Suprapubic skin (tissue), 4 donors: ENCODE results near the gene USP20. TPM values are rescaled to one million over a fixed set of nuclear protein-coding genes. Genes with fewer than 3 reads are reported as not detected.

ENCODE experiments used
- DNase-seq, 2 donors: peaks; one replicate each; pipeline ENCODE4 v3.0.0-alpha.2; 2019; ENCODE audit warnings: low spot score in 2 of 2
- H3K27ac ChIP-seq: fragments of 200-600 bp; sonication (generic); one replicate; pipeline ENCODE4 v1.5.1; 2019
- H3K27me3 ChIP-seq: fragments of 200-600 bp; sonication (generic); one replicate; pipeline ENCODE4 v1.5.1; 2019
- H3K36me3 ChIP-seq: fragments of 200-600 bp; sonication (generic); one replicate; pipeline ENCODE4 v1.5.1; 2019
- H3K4me1 ChIP-seq: fragments of 200-600 bp; sonication (generic); one replicate; pipeline ENCODE4 v1.5.1; 2019
- H3K4me3 ChIP-seq: fragments of 200-600 bp; sonication (generic); one replicate; pipeline ENCODE4 v1.5.1; 2019; ENCODE audit warnings: mild to moderate bottlenecking
- H3K9me3 ChIP-seq: fragments of 200-600 bp; sonication (generic); one replicate; pipeline ENCODE4 v1.5.1; 2019
- CTCF ChIP-seq, 2 donors: fragments of 200-600 bp in 1 of 2; fragments of 450-650 bp in 1 of 2; sonication (generic) in 1 of 2; IDR thresholded peaks; one replicate each; pipeline ENCODE4 v1.5.1; 2016 to 2019; ENCODE audit warnings: antibody characterized with exemption in 2 of 2, mild to moderate bottlenecking in 1 of 2, moderate library complexity in 1 of 2
- EP300 ChIP-seq: sonication (generic); formaldehyde crosslinking; IDR thresholded peaks from one replicate; pipeline ENCODE4 v1.6.1; 2017; ENCODE audit warnings: antibody characterized with exemption
- POLR2A ChIP-seq, 2 donors: fragments of 450-650 bp; IDR thresholded peaks; one replicate each; pipeline ENCODE4 v1.6.1; 2017; ENCODE audit warnings: antibody characterized with exemption in 2 of 2, mild to moderate bottlenecking in 2 of 2, moderate library complexity in 2 of 2
- POLR2AphosphoS5 ChIP-seq, 3 donors: sonication (generic); formaldehyde crosslinking; IDR thresholded peaks; one replicate each; pipeline ENCODE4 v1.6.1; 2017; ENCODE audit warnings: antibody characterized with exemption in 3 of 3
- WGBS: methylation state at CpG from one replicate; pipeline ENCODE4 v1.1.5; 2018; 5-methylcytosine and 5-hydroxymethylcytosine counted together
- total RNA-seq, 4 donors: library from RNA; depleted of rRNA; stranded (reverse); fragments of >200 nt; gene quantifications; one replicate each; pipeline ENCODE4 v1.1.0, GENCODE V29; 2016

Gene USP20
- total RNA-seq, 4 donors from 2014 or later, result 22.6 to 51.4 (median 34.4) TPM

GRCh38 chr9:129838707-129839259 lies 3.5 kb downstream of the USP20 start:
- H3K27ac ChIP-seq, result no peak overlapping the region
- H3K4me3 ChIP-seq, result no peak overlapping the region
- peaks cover 29% of the 10 kb centered on the region for H3K4me1 ChIP-seq
- WGBS, result 88% methylated on average over 12 of the region's 12 CpGs
- no peaks in the 10 kb centered on the region for H3K36me3 ChIP-seq
- H3K9me3 ChIP-seq, result no peaks in the 10 kb centered on the region
- TF ChIP-seq POLR2AphosphoS5 (IDR thresholded peaks at IDR 0.05) (no peak), EP300 (no peak), POLR2A (IDR thresholded peaks at IDR 0.05) (no peak), CTCF (IDR thresholded peaks at IDR 0.05) (no peak)
- no peak for DNase-seq
- no peaks in the 10 kb centered on the region for H3K27me3 ChIP-seq

- WGBS, result 66% methylated on average over 10 of the region's 10 CpGs
These were observed 4.2 kb downstream of the USP20 start for GRCh38 chr9:129839324-129840023.

GRCh38 chr9:129840034-129840433 lies 4.8 kb downstream of the USP20 start:
- Histone ChIP-seq H3K9me3 (no peaks in the 10 kb centered on the region), H3K36me3 (no peaks in the 10 kb centered on the region), H3K27me3 (no peaks in the 10 kb centered on the region), H3K27ac (no peak overlapping the region), H3K4me3 (no peak overlapping the region), H3K4me1 (peaks cover 21% of the 10 kb centered on the region)
- TF ChIP-seq POLR2A (IDR thresholded peaks at IDR 0.05), result no peak
- no peak for TF ChIP-seq CTCF (IDR thresholded peaks at IDR 0.05)
- TF ChIP-seq POLR2AphosphoS5 (IDR thresholded peaks at IDR 0.05), result no peak
- no peak for DNase-seq
- WGBS, result 89% methylated on average over 8 of the region's 8 CpGs

More at GRCh38 chr9:129839324-129840023, 4.2 kb downstream of the USP20 start:
- H3K4me1 ChIP-seq, result peaks cover 22% of the 10 kb centered on the region
- no peak for TF ChIP-seq CTCF (IDR thresholded peaks at IDR 0.05)
- no peak for TF ChIP-seq POLR2AphosphoS5 (IDR thresholded peaks at IDR 0.05)
- TF ChIP-seq POLR2A (IDR thresholded peaks at IDR 0.05), result no peak
- no peak for TF ChIP-seq EP300
- no peaks in the 10 kb centered on the region for H3K27me3 ChIP-seq
- H3K4me3 ChIP-seq, result no peak overlapping the region
- no peaks in the 10 kb centered on the region for H3K36me3 ChIP-seq
- no peak overlapping the region for H3K27ac ChIP-seq
- H3K9me3 ChIP-seq, result no peaks in the 10 kb centered on the region
- no peak for DNase-seq

- no peak for TF ChIP-seq POLR2A (IDR thresholded peaks at IDR 0.05)
- TF ChIP-seq CTCF (IDR thresholded peaks at IDR 0.05), result no peak
- no peak for TF ChIP-seq POLR2AphosphoS5 (IDR thresholded peaks at IDR 0.05)
- TF ChIP-seq EP300, result no peak
- Histone ChIP-seq H3K36me3 (no peaks in the 10 kb centered on the region), H3K9me3 (no peaks in the 10 kb centered on the region), H3K27me3 (no peaks in the 10 kb centered on the region), H3K4me3 (no peak overlapping the region), H3K27ac (no peak overlapping the region), H3K4me1 (peaks cover 17% of the 10 kb centered on the region)
- 74% methylated on average over 4 of the region's 4 CpGs for WGBS
- no peak for DNase-seq
These were observed 5.8 kb downstream of the USP20 start for GRCh38 chr9:129841071-129841470.

GRCh38 chr9:129845373-129845772 lies 10.1 kb downstream of the USP20 start:
- TF ChIP-seq EP300, result no peak
- no peak for TF ChIP-seq POLR2AphosphoS5 (IDR thresholded peaks at IDR 0.05)
- no peak for DNase-seq
- Histone ChIP-seq H3K4me3 (no peak overlapping the region), H3K27me3 (no peaks in the 10 kb centered on the region), H3K36me3 (peaks cover 4% of the 10 kb centered on the region), H3K4me1 (peaks cover 4% of the 10 kb centered on the region), H3K27ac (no peak overlapping the region), H3K9me3 (no peaks in the 10 kb centered on the region)
- WGBS, result 58% methylated on average over 2 of the region's 2 CpGs
